NCI-H446 (cell line): ENCODE data around the gene LIPF.
A peak's percentile ranks its signal among the peaks of the same experiment; 100 is the strongest.
"Not testable (repeated sequence)": the region's sequence is repeated elsewhere in the genome, so short reads cannot be mapped to it uniquely, and the experiment has no call there.

Source experiments
- DNase-seq, 2 experiments: peaks; one replicate each; lab custom pipeline; 2025; lab: John Stamatoyannopoulos, UW

Gene LIPF

GRCh38 chr10:88676283-88677060 lies 12.2 kb downstream of the LIPF start:
- no peak for DNase-seq

- DNase-seq: no peak
Observed at GRCh38 chr10:88680958-88681357, 16.7 kb downstream of the LIPF start.

GRCh38 chr10:88682491-88682890 lies 18.2 kb downstream of the LIPF start:
- DNase-seq: no peak

DNA sequence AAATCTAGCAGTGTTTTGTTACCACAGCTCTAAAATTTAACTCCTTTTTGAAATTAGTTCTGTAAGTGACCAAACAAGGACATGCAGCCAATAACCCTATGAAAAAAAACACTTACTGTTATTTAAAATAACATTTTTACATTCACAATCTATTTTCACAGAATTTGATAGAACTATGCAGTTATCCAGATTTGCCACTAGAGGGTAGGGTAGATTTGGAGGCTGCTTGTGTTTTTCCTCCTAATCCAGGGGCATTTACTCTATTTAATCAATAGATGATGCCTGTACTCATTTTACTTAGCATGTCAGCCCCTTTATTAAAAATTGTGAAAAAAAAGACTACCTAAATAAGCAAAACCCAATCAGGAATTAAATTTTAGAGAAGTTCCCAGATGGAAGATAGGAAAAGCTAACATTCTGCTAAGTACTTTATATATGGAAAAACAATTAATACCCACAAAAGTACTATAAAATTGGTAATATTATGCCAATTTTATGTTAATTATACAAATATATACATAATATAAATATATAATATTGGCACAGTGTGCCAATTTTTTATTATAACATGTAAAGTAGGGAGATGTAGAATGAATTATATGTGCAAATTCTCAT lies 23.7 kb downstream of the LIPF start:
- DNase-seq: peak in 1 of 2 experiments; percentile 2

GRCh38 chr10:88689366-88689765 lies 25.1 kb downstream of the LIPF start:
- DNase-seq: no peak

GRCh38 chr10:88693392-88694020 lies 29.3 kb downstream of the LIPF start:
- no peak for DNase-seq

DNA sequence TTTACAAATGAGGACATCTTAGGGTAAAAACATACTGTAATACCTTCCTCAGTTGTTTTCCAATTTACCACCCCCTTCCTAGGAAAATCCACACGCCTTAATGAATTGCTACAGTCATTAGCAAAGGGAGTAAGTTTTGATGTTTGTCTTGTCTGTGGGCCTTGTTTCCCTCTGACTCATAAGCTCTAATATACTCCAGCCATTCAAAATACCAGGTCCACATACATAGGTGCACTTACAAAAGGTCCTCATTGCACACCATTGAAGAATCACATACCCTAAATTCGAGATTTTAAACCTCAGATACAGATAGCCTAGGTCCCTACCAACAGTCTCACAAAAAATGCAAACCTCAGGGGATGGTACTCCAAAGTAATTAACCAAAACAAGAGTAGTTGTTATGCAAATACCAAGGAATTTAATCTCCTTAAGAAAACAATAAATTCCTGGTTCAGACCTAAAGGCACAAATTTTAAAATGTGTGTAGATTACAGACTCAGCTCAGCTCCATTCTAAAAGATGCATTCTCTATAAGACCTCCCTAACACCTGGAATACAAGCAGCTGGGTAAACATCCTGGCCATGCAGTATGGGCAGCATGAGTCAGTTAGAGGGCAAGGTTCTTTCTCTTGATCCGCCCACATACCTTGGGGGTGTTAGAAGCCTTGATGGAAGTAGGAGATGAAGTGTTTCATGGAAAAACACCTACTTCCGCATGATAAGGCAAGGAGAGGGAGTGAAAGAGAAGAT lies 38.8 kb downstream of the LIPF start:
- DNase-seq: no peak

- DNase-seq: no peak
Observed at GRCh38 chr10:88705958-88706357, 41.7 kb downstream of the LIPF start, which contains the start of gene LIPK. Gene LIPK (plus strand): TSS chr10:88706249. CDS start chr10:88724544, 18,295 bp downstream.

- DNase-seq: no peak
Observed at GRCh38 chr10:88707429-88708155, 43.4 kb downstream of the LIPF start.

GRCh38 chr10:88709361-88709760 lies 45.1 kb downstream of the LIPF start:
- DNase-seq: not testable (repeated sequence)

- no peak for DNase-seq
Observed at GRCh38 chr10:88715517-88715916, 51.3 kb downstream of the LIPF start.

DNA sequence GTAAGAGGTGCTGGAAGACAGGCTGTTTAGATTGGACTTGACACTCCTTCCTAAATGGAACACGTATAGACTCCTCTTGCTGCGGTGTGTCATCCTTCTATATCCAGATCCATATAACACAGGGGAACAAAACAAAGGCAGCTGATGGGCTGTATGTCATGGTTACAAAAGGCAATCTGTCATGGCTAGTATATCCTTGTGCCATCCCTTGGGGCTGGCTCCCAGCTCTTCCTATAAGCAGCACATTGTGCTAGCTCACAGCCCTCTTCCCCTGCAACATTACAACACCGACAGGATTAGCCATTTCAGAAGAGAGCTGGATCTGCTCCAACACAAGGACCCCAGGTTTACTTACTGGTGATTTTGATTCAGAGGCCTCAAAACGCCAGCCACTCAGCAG lies 57.1 kb downstream of the LIPF start:
- DNase-seq: no peak

GRCh38 chr10:88725798-88726197 lies 61.6 kb downstream of the LIPF start:
- DNase-seq: no peak

DNA sequence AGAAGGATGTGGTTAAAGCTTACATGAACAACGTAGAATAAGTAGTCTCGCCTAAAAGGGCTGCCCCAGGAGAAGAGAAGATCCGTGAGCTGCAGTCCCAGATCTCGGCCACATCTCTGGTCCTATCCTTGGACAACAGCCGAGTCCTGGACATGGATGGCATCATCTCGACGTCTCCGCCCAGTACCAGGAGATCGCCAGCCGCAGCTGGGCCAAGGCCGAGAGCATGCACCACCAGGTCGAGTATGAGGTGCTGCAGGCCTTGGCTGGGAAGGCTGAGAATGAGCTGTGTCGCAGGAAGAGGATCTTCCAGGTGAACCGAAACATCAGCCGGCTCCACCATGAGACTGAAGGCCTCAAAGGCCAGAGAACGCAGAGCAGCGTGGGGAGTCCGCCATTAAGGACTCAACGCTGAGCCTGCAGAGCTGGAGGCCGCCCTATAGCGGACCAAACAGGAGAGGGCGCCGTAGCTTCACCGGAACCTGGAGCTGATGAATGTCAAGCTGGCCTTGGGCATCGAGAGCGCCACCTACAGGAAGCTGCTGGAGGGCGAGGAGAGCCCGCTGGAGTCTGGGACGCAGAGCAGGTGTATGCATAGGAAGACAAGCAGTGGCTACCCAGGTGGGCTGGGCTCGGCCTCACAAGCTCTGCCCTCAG lies 64.0 kb downstream of the LIPF start:
- DNase-seq: no peak
